ENCODE results near the gene CIC.
A peak's percentile ranks its signal among the peaks of the same experiment; 100 is the strongest.

CIC gene

DNA sequence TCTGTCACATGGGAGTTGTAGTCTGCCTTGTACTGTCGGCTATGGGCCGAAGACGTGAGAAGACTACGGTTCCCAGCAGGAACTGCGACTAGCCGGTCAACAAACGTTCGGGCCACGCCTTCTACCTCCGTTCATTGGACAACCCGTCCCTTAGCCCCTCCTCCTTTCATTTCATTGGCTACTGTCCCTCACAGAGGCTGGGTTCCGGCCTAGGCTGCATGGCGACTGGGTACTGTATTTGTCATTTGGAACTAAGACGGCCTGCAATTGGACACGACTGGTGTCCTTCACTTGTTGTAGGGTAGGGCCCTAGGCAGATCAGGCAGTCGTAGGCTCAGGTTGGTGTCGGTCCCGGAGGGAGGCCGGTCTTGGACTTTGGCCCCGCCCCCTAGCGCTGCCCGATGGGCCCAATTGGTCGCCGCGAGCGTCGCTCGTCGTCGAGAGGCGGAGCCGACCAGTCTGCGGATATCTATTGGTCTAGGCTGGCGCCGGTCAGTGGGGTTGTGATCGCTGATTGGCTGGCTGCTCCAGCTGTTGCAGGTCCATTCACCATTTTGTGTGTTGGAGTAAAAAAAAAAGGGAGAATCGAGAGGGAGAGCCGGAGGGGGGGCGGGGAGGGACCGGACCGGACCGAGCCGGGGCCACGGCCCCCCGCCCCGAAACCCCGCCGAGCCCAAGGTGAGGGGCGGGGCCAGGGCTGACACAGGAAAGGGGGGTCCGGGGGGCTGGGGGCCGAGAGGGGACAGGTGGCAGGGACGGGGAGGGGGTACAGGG is at the start of gene CIC:
CIC (plus strand) TSS at position 549 of the 774 bp plus-strand sequence. CDS start 2,532 bp downstream, outside the sequence.
- DNase-seq (ENCODE audit: low spot score) = peak; percentile 100

DNA sequence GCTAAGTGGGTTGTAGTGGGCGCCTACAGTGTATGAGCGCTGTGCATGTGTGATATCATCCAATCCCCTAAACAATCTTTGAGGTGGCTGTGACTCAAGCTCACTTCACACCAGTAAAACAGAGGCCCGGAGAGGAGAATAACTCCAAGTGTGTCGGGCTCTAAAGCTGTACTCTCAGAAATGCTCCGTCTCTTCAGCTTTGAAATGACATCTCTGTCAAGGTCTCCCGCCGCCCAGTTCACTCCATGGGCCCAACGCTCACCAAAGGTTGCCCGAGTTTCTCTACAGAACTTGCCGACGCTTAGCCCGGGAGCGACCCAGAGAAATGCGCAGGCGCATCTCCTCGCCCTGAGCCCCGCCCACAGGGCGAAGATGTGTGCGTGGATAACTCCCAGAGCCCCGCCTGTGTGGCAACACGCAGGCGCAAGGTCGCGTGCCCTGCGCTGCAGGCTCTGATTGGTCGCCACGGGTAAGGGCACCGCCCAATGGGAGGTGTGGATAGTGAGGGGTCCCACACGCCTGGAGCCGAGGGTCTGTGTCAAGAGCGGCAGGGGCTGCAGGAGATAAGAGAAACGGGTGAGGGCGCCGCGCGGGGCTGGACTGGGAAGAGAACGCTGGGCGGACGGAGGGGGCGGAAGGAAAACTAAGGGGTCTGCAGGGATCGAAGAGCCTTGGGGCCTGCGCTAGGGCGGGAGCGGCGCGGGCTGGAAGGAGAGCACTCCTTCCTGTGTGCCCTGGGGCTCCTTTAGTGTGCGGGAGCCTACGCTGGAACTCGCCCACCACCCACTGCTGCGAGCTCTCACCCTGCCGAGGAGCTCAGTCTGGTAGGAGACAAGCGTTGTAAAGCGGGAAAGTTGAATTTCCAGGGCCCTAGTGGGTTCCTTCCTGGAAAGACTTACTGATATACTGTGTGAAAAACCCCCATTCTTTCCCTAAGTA is 49.0 kb upstream of the CIC start, which contains the start of gene ZNF526:
ZNF526 (plus strand) TSS at position 501 of the 939 bp plus-strand sequence. CDS start 4,092 bp downstream, outside the sequence.
- peak; percentile 98 for DNase-seq (ENCODE audit: low spot score)

- DNase-seq (ENCODE audit: low spot score) = no peak
These were observed 48.3 kb upstream of the CIC start for GRCh38 chr19:42220751-42221097.

DNA sequence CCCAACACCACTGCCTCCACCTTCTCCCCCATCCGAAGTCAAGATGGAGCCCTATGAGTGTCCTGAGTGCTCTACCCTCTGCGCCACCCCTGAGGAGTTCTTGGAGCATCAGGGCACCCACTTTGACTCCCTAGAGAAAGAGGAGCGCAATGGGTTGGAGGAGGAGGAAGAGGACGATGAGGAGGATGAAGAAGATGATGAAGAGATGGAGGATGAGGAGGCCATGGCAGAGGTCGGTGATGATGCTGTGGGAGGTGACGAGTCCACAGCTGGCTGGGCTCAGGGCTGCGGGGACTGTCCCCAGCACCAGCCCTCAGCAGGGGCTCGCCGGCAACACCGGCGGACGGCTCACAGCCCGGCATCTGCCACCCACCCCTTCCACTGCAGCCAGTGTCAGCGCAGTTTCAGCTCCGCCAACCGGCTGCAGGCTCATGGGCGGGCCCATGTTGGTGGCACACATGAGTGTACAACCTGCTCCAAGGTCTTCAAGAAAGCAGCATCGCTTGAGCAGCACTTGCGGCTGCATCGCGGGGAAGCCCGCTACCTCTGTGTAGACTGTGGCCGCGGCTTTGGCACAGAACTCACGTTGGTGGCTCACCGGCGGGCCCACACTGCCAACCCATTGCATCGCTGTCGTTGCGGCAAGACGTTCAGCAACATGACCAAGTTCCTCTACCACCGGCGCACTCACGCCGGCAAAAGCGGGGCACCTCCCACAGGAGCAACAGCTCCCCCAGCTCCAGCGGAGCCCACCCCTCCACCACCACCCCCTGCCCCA is 43.9 kb upstream of the CIC start:
- no peak for DNase-seq (ENCODE audit: low spot score)

DNA sequence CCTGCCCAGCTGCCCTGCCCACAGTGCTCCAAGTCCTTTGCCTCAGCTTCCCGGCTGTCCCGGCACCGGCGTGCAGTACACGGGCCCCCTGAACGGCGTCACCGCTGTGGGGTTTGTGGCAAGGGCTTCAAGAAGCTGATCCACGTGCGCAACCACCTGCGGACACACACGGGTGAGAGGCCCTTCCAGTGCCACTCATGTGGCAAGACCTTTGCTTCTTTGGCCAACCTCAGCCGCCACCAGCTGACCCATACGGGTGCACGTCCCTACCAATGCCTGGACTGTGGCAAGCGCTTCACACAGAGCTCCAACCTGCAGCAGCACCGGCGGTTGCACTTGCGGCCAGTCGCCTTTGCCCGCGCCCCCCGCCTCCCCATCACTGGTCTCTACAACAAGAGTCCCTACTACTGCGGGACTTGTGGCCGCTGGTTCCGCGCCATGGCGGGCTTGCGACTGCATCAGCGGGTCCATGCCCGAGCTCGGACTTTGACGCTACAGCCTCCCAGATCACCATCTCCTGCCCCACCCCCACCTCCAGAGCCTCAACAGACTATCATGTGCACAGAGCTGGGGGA is 43.2 kb upstream of the CIC start:
- DNase-seq (ENCODE audit: low spot score) = no peak

DNA sequence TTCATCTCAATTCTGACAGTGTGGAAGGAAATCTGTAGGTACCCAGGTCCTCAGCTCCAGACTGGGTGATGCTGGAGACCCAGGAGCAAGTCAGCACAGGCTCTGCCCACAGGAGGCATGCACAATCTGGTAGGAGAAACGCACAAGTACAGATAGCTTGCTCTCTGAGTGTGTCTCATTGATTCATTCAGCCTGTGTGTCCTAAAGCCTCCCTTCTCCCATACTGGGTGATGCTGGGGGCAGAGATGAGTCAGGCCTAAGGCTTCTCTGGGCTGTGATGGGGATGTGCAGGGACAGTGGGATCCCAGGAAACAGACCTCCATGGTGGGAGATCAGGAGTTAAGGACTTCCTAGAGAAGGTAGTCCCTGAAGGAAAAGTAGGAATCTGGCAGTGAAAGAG is 42.2 kb upstream of the CIC start:
- no peak for DNase-seq (ENCODE audit: low spot score)

GRCh38 chr19:42228641-42229040 is 40.4 kb upstream of the CIC start:
- no peak for DNase-seq (ENCODE audit: low spot score)

GRCh38 chr19:42229301-42229854 is 39.7 kb upstream of the CIC start:
- DNase-seq (ENCODE audit: low spot score) = no peak

DNA sequence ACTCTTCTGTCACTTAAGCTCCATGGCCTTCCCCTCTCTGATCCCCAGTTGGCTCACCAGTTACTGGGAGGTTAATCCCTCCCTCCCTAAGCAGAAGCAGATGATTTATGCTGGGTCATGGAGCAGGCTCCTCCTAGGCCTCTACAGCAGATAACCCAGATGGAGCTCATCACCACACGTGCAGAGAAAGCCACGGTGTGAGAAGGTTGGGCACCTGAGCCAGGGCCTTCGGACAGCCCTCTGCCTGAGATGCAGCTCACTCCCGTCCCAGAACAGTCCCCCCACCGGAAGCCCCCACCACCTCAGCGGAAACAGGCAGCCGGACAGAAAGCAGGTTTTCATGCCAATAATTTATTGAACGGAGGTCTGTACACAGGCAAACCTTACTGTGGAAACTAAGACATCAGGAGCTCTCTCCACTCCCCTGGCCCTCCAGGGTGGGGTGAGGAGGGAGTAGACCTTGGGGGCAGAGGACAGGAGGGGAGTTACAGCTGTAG is 39.1 kb upstream of the CIC start:
- DNase-seq (ENCODE audit: low spot score) = no peak

DNA sequence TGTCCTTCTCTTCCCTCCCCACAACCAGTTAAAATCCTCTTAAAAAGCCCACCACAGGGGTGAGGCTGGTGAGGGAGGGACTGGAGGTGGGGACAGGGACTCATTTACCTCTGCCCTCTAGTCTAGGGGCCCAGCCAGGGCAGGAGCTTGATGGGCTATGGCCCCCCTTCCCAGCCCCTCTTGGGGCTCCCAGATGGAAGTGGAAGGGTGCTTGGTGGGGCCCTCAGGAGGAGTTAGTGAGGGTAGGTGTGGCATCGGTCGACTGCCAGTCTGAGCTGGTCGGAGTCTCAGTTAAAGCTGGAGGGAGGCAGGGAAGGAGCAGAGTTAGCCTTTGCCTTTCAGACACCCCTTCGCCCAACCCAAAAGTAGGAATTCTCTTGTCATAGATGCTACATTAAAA is 38.5 kb upstream of the CIC start:
- DNase-seq (ENCODE audit: low spot score) = no peak

GRCh38 chr19:42232435-42232834 is 36.6 kb upstream of the CIC start:
- DNase-seq (ENCODE audit: low spot score) = no peak

DNA sequence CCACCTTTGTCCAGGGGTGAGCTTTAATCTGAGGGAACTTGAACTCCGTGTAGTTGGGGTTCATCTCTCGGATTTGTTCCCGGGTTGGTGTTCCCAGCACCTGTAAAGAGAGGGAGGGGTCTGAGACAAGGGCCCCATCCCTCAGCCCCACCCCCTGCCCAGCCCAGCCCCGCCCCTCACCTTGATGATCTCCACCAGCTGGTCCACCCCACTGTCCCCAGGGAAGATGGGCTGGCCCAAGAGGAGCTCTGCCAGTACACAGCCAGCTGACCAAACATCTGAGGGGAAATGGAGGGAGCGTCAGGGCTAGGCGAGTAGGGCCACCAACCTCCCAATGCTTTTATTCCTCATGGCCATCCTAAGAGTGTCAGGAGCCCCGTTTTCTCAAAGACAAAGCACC is 35.9 kb upstream of the CIC start:
- DNase-seq (ENCODE audit: low spot score) = no peak

DNA sequence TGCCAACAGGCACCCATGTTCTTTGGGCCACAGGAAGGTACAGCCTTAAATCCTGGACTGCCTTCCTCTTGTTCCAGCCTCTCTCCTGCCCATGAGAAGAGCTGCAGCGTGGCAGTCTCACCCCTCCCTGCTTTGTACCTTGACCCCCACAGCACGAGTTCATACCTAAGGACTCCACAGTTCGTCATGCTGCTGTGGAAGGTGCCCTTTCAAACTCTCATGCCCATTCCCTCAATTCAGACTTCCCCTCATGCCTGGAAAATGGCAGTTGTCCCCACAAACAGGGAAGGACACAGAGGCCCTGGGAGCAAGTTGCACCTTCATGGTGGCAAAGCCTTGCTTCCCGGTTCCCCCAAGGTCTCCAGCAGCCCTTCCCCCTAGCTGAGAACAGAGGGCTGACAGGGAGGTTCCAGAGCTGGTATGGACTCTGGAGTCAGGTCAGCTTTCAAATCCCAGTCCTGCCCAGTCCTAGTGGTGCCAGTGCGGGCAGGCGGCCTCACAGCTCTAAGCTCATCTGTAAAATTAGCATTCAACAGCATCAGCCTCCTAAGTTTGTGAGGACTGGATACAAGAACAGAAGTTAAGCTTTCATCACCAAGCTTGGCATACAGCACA is 35.3 kb upstream of the CIC start:
- DNase-seq (ENCODE audit: low spot score) = no peak

DNA sequence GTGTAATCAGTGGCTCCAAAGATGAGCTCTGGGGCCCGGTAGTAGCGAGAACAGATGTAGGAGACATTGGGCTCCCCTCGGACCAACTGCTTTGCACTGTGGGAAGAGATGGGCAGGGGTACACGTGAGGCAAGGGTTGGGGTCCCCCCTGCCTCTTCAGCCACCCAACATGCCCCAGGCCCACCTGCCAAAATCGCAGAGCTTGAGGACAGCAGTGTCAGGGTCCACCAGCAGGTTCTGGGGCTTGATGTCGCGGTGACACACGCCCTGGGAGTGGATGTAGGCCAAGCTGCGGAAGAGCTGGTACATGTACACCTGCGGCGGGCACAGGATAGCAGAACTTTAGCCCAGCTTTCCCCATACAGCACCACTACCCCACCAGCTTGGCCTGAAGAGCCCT is 34.7 kb upstream of the CIC start:
- no peak for DNase-seq (ENCODE audit: low spot score)

GRCh38 chr19:42235181-42235580 is 33.9 kb upstream of the CIC start:
- no peak for DNase-seq (ENCODE audit: low spot score)

DNA sequence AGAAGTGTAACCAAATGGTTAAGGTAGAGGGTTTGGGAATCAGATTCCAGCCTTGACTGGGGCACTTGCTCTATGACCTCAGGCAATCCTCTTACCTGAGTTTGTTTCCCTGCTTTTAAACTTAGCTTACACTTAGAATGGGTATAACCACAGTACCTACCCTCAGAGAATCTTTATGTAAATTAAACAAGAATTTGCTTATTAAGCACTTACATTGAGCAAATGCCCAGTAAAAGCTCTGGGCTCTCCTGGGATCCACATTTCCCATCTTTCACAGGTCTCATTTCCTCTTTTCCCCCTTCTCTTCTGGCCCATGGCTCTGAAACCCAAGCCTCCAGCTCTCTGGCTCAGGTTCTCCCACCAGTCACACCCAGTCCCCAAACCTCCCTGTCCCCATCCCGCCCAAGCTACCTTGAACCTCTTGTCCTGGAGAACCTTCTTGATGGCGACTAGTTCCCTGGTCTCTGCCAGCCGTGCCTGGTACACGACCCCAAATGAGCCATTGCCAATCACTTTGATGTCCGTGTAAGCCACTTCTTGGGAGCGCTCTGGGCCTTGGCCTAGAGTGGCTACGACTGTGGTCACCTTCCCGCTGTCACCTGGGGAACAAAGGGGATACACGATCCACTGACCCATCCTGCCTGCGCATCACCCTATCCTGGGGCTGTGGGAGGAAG is 29.4 kb upstream of the CIC start:
- DNase-seq (ENCODE audit: low spot score) = no peak

DNA sequence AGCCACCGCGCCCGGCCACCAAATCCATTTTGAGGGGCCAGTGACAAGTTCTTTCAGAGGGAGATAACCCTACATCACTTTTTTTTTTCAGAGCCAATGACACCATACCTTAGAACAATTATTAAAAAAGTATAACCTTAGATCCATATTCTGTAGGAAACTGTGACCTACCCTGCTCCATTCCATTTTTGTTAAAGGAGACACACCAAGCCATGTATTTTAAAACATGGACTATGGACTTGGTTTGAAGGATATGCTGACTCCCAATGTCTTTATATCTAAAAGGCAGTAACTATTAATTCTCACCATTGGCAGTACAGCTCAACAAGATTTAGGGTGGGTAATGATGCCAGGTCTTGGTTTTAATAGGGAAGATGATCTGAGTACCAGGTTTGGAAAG is 27.8 kb upstream of the CIC start:
- no peak for DNase-seq (ENCODE audit: low spot score)

- no peak for DNase-seq (ENCODE audit: low spot score)
These were observed 27.0 kb upstream of the CIC start for GRCh38 chr19:42242069-42242511.

GRCh38 chr19:42242512-42243409 is 26.3 kb upstream of the CIC start, which contains the start of gene GSK3A:
GSK3A (minus strand) TSS chr19:42242602; CDS start chr19:42242465, 137 bp downstream.
- peak; percentile 97 for DNase-seq (ENCODE audit: low spot score)

Data from activated CD4-positive, alpha-beta T cell treated with anti-CD3 and anti-CD28 coated beads, Interleukin-2, Interleukin-4, amounts not matched to agents 100 ng/mL and 50 ng/mL, durations not matched to agents 16 hours and 8 hours (primary cell).